OCI-LY1 (cell line): Measurements from ENCODE around the gene IL16.

ENCODE experiments used
- H2AFZ ChIP-seq: fragments of 200-600 bp; sonication (generic), shearing (Covaris generic); 2 replicates; pipeline ENCODE4 v1.6.0; 2014; ENCODE audit warnings: antibody characterized with exemption, mild to moderate bottlenecking, low read length
- H3F3A ChIP-seq: fragments of 200-600 bp; sonication (generic), shearing (Covaris generic); 2 replicates; pipeline ENCODE4 v1.6.0; 2014; ENCODE audit warnings: mild to moderate bottlenecking, antibody characterized with exemption, low read length, moderate library complexity; ENCODE audit not compliant: insufficient read depth
- H3K27ac ChIP-seq: fragments of 200-600 bp; sonication (generic); 2 replicates; pipeline ENCODE4 v1.5.1; 2014; ENCODE audit warnings: low read length, mixed run types, mild to moderate bottlenecking, low read depth; ENCODE audit not compliant: poor library complexity, severe bottlenecking
- H3K27me3 ChIP-seq: fragments of 200-600 bp; sonication (generic); 2 replicates; pipeline ENCODE4 v1.6.0; 2014; ENCODE audit warnings: antibody characterized with exemption, mild to moderate bottlenecking, low read length, moderate library complexity; ENCODE audit not compliant: insufficient read depth
- H3K36me3 ChIP-seq: fragments of 200-600 bp; sonication (generic); 2 replicates; pipeline ENCODE4 v1.6.1; 2014; ENCODE audit warnings: mild to moderate bottlenecking, antibody characterized with exemption, low read length, moderate library complexity, mixed read lengths; ENCODE audit not compliant: insufficient read depth
- H3K4me1 ChIP-seq: fragments of 200-600 bp; sonication (generic); 2 replicates; pipeline ENCODE4 v1.5.1; 2014; ENCODE audit warnings: mild to moderate bottlenecking, low read length, moderate library complexity; ENCODE audit not compliant: insufficient read depth, severe bottlenecking
- H3K4me2 ChIP-seq: fragments of 200-600 bp; sonication (generic), shearing (Covaris generic); 2 replicates; pipeline ENCODE4 v1.6.1; 2014; ENCODE audit warnings: low read length
- H3K4me3 ChIP-seq: fragments of 200-600 bp; sonication (generic); 2 replicates; pipeline ENCODE4 v1.5.1; 2014; ENCODE audit warnings: low read length, low read depth, mild to moderate bottlenecking, mixed read lengths; ENCODE audit not compliant: poor library complexity, severe bottlenecking
- H3K79me2 ChIP-seq: fragments of 200-600 bp; shearing (Covaris generic); 2 replicates; pipeline ENCODE4 v1.6.1; 2016; ENCODE audit warnings: mixed run types, low read length, mixed read lengths; ENCODE audit not compliant: insufficient read depth
- H3K9ac ChIP-seq: fragments of 200-600 bp; sonication (generic), shearing (Covaris generic); 2 replicates; pipeline ENCODE4 v1.6.1; 2014; ENCODE audit warnings: mild to moderate bottlenecking, low read length, mixed read lengths
- H3K9me2 ChIP-seq: fragments of 200-600 bp; sonication (generic), shearing (Covaris generic); 2 replicates; pipeline ENCODE4 v1.6.1; 2014; ENCODE audit warnings: low read depth, mild to moderate bottlenecking, low read length, mixed read lengths
- H3K9me3 ChIP-seq: fragments of 200-600 bp; shearing (Covaris generic); 2 replicates; pipeline ENCODE4 v1.6.1; 2014; ENCODE audit warnings: low read length, mixed read lengths
- H4K20me1 ChIP-seq: fragments of 200-600 bp; sonication (generic), shearing (Covaris generic); 2 replicates; pipeline ENCODE4 v1.6.0; 2016; ENCODE audit warnings: mild to moderate bottlenecking, low read length; ENCODE audit not compliant: insufficient read depth
- EZH2 ChIP-seq: fragments of 200-600 bp; sonication (generic), shearing (Covaris generic); IDR thresholded peaks from 2 replicates; pipeline ENCODE4 v1.8.0; 2017; ENCODE audit warnings: borderline replicate concordance, mixed run types, mild to moderate bottlenecking, antibody characterized with exemption, low read length, moderate library complexity, mixed read lengths
- TF ChIP-seq, protein P1 (sequence below): fragments of 200-600 bp; sonication (generic), shearing (Covaris generic); IDR thresholded peaks from 2 replicates; pipeline ENCODE4 v1.5.1; 2017; ENCODE audit warnings: mild to moderate bottlenecking, antibody characterized with exemption, low read length, moderate library complexity, mixed read lengths

Gene IL16

DNA sequence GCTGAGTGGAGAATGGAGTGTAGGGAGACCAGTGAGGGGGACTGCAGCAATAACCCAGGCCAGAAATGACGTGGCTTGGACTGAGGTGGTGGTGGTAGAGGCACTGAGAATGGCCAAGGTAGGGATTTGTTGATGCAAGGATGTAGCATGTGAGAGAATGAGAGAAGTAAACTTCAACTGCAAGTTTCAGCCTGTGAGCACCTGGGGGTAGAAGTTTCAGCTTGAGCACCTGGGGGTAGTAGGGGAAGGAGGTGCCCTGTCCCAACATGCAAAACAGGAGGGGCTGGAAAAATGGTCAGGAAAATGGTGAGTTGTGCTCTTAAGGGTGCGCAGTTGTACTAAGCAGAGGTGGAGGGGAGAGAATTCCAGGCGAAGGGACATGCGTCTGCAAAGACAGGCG, 31.0 kb downstream of the IL16 start:
- Histone ChIP-seq H3K4me3 (no peak overlapping the region), H3K27ac (no peak overlapping the region)
- TF ChIP-seq EZH2 = no peak
- TF ChIP-seq, protein P1, sequence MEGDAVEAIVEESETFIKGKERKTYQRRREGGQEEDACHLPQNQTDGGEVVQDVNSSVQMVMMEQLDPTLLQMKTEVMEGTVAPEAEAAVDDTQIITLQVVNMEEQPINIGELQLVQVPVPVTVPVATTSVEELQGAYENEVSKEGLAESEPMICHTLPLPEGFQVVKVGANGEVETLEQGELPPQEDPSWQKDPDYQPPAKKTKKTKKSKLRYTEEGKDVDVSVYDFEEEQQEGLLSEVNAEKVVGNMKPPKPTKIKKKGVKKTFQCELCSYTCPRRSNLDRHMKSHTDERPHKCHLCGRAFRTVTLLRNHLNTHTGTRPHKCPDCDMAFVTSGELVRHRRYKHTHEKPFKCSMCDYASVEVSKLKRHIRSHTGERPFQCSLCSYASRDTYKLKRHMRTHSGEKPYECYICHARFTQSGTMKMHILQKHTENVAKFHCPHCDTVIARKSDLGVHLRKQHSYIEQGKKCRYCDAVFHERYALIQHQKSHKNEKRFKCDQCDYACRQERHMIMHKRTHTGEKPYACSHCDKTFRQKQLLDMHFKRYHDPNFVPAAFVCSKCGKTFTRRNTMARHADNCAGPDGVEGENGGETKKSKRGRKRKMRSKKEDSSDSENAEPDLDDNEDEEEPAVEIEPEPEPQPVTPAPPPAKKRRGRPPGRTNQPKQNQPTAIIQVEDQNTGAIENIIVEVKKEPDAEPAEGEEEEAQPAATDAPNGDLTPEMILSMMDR = no peak

DNA sequence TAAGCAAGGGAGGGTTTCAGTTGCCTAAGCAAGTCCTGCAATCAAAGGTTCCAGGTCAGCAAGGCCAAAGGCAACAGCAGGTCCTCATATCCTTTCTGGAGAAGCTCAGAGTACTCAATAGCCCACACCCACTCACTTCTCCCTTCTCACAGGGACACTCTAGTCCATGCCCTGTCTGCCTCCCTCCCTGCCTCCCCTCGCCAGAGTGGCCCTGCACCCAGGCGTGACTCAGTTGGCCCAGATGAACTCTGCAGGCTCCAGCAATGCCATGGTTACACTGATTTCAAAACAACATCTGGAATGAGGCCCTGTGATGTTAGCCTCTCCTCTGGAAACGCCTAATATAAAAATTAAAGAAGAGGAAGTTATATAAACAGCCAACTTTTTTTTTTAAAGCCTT, 32.9 kb downstream of the IL16 start:
- no peaks in the 10 kb centered on the region for H3K4me1 ChIP-seq
- no peak overlapping the region for H3K27ac ChIP-seq
- H3K36me3 ChIP-seq = no peaks in the 10 kb centered on the region
- H2AFZ ChIP-seq = no peak overlapping the region
- TF ChIP-seq, protein P1 = no peak
- no peak for TF ChIP-seq EZH2
- no peaks in the 10 kb centered on the region for H3K79me2 ChIP-seq
- H3K9me3 ChIP-seq = no peaks in the 10 kb centered on the region
- no peaks in the 10 kb centered on the region for H3K27me3 ChIP-seq
- no peaks in the 10 kb centered on the region for H3K9me2 ChIP-seq
- H3F3A ChIP-seq = no peaks in the 10 kb centered on the region
- no peaks in the 10 kb centered on the region for H4K20me1 ChIP-seq
- H3K9ac ChIP-seq = no peak overlapping the region
- H3K4me3 ChIP-seq = no peak overlapping the region
- H3K4me2 ChIP-seq = no peak overlapping the region

More for the DNA sequence above, 31.0 kb downstream of the IL16 start:
- H3K9me3 ChIP-seq = no peaks in the 10 kb centered on the region
- no peaks in the 10 kb centered on the region for H3K4me1 ChIP-seq
- H3K79me2 ChIP-seq = no peaks in the 10 kb centered on the region
- H3K27me3 ChIP-seq = no peaks in the 10 kb centered on the region
- H3K9me2 ChIP-seq = no peaks in the 10 kb centered on the region
- no peak overlapping the region for H2AFZ ChIP-seq
- no peaks in the 10 kb centered on the region for H3F3A ChIP-seq
- no peaks in the 10 kb centered on the region for H3K36me3 ChIP-seq
- no peaks in the 10 kb centered on the region for H4K20me1 ChIP-seq
- no peak overlapping the region for H3K4me2 ChIP-seq
- H3K9ac ChIP-seq = no peak overlapping the region

DNA sequence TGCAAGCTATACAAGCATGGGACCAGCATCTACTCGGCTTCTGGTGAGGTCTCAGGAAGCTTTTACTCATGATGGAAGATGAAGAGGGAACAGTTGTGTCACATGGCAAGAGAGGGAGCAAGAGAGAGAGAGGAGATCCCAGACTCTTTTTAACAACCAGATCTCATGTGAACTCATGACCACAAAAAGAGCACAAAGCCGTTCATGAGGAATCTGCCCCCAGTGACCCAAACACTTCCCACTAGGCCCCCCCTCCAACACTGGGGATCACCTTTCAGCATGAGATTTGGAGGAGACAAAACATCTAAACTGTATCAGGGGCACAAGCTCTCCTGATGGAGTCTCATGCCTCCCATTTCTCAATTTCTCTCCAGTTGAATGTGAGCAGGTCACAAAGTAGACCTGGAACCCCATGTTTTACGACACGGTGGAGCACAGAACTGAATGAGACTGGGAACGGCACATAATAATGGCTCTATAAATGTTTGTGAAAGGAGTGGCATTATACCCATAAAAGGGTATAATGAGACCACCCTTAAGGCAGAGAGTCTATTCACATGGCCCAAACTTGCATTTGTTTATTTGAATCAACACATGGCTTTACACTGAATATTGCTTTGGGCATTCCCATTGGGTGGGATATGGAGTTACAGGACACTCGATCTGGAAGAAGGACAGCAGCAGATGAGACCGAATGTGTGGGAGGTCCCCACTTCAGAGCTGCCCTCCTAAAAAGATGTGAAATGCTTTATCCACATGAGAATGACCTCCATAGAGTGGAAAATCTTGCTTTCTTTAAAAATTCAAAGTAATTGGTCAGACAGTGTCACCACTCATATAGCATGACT, 38.8 kb downstream of the IL16 start:
- H3K4me3 ChIP-seq = no peak overlapping the region
- no peaks in the 10 kb centered on the region for H3K36me3 ChIP-seq
- H3F3A ChIP-seq = no peaks in the 10 kb centered on the region
- no peaks in the 10 kb centered on the region for H3K9me3 ChIP-seq
- H3K79me2 ChIP-seq = no peaks in the 10 kb centered on the region
- H3K9ac ChIP-seq = no peak overlapping the region
- H3K4me1 ChIP-seq = no peaks in the 10 kb centered on the region
- no peaks in the 10 kb centered on the region for H3K9me2 ChIP-seq
- H4K20me1 ChIP-seq = no peaks in the 10 kb centered on the region
- no peaks in the 10 kb centered on the region for H3K27me3 ChIP-seq
- H3K27ac ChIP-seq = no peak overlapping the region
- no peak overlapping the region for H3K4me2 ChIP-seq
- TF ChIP-seq, protein P1 = no peak
- no peak for TF ChIP-seq EZH2
- no peak overlapping the region for H2AFZ ChIP-seq
